ENCODE data around the gene ATP1A3.

ATP1A3 gene

DNA sequence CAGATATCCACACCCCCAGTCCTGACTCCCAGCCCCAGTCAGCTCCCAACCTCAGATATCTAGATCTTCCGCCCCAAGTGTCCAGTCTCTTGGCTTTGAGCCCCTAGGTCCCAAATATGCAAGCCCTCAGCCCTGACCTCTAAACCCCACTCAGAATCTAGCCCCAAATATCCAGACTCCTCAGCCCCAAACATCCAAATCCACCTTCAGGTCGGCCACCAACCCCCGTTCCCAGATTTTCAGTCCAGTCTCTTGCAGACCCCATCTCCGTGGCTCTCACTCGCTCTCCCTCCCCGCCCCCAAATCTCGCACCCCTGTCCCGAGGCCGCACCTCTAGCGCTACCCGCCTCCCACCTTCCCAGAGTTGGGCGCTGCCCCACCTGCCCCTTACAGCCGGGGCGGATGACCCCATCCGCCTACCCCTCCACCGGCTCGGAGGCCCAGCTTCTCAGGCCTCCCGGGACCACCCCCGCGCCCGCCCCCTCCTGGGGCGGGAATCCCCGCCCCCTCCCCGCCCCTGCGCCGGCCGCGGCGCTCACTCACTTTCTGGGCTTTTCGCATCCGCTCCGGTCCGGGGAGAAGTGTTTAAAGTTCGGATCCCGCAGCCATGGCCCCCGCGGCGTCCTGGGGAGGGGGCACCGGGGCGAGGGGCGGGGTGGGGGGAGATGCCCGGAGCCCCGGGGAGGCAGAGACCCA is 66.4 kb downstream of the ATP1A3 start:
- DNase-seq: no peak

DNA sequence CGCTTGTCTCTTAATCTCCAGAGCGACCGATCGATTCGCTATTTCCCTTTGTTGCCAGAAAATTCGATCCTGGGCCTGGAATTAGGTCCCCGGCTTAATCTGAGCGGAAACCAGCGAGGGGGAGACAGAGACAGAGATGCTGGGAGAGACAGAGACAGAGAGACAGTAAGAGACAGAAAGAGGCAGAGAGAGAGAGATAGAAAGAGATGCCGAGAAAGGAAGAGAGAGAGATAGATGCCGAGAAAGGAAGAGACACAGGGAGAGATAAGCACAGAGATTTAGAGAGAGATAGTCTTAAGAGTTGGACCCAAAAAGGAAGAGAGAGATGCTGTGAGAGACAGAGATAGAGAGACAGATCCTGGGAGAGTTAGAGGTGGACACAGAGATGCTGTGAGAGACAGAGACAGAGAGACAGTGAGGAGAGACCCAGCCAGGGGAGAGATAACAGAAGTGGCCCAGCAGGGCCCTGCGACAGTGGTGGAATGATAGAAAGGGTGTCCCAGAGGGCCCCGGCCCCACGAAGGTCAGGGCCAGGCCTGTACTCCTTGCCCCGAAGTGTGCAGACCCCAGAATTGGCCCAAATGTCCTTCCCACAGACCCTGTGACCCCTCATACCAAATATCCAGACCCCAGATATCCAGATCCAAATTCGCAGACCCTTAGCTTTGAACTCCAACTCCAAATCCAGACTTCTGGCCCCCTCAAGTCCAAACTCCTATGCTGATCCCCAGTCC is 67.1 kb downstream of the ATP1A3 start:
- DNase-seq: no peak

DNA sequence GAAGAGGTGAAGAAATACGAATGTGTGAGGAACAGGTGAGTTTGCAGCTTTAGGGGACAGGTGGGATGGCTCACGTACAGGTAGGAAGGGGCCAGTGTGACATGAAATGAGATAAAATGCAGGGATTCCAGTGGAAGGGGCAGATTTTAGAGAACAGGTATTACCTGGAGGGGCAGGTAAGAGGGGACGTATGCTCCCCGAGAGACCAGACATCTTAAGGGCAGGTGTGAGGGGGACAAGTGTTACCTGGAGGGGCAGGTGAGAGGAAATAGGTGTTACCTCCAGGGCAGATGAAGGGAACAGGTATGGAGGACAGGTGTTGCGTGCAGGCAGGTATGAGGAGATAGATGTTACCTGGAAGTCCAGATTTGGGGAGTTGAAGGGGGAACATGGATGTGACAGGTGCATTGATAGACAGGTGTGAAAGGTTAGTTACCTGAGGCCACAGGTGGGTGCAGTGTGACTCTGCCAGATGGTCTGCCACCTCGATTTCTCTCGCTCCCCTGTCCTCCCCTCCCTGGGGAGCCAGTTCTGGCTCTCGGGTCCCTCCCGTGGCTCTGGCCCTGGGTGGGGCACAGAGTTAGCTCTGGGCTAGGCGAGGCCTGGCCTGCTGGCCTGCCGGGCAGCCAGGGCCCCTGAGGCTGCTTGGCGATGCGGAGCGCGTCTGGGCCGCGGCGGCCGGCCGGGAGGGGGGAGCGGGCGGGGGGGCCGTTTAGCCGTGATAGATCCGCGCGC is 67.8 kb downstream of the ATP1A3 start:
- no peak for DNase-seq

DNA sequence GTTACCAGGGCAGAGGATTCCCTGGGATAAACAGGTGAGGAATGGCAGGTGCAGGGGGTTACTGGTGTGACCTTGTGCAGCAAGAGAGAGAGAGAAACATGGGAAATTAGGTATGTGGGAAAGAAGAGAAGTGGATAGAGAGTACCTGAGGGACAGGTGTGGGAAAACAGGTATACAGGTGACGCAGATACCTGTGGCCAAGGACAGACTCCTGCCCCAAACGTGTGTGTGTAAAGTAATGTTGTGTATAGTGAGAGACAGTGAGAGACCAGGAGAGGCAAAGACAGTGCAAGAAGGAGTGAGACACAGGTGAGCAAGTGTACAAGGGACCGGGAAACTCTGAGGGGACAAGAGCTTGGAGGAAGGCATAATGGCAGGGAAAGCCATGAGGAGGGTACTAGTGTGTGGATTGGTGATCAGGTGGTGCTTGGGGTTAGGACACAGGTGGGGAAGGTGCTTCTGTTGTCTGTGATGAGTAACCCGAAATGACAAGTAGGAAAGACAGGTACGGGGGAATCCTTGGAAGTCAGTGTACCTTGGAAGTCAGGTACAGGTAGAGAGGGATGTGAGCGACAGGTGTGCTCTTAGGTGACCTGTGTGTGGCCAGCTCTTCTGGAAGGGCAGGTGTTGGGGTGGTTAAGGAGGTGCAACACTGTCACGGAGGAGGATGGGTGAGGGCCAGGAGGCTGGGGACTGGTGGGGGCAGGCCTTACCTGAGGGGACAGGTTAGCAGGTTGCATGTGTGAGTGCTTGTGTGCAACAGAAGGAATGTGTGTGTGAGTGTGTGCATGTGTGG is 68.6 kb downstream of the ATP1A3 start:
- DNase-seq: no peak

DNA sequence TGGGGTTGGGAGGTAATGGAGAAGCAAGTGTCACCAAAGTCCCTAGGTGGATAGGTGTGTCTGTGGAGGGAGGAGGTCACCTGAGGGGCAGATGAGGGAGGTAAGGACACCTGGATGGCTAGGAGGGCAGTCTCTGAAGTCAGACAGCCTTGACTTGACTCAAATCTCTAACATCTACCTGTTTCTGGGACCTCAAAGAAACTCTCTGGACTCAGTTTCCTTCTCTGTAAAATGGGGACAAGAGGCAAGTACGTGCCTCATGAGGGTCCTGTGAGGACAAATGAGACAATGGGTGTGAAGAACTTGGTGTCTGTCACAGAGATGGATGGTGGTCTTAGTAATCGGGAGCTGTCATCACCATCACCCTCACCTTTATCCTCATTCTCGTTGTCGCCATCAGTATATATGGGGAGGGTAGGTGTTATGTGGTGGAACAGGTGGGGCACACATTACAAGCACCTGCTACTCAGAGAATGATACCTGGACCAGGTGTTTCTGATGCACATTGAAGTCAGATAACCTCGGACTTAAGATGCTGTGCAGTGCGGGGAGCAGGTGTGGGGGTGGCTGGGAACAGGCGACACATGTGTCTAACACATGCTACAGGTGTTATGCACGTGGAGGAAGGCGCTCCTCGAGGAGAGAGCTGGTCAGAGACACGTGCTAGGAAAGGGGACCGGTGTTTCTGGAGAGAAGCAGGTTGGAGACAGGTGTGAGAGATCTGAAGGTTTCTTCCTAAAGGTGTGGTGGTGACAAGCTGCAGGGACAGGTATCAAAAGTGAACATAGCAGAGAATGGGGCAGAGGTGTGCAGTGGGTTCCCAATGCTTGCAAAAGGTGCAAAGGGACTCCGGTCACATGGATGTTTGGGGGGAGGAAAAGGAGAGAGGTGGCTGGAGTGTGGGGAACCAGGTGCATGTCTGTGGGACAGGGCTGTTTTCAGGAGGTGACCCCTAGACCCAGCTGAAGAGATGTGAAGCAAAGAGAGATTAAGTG is 69.6 kb downstream of the ATP1A3 start:
- DNase-seq: no peak

DNA sequence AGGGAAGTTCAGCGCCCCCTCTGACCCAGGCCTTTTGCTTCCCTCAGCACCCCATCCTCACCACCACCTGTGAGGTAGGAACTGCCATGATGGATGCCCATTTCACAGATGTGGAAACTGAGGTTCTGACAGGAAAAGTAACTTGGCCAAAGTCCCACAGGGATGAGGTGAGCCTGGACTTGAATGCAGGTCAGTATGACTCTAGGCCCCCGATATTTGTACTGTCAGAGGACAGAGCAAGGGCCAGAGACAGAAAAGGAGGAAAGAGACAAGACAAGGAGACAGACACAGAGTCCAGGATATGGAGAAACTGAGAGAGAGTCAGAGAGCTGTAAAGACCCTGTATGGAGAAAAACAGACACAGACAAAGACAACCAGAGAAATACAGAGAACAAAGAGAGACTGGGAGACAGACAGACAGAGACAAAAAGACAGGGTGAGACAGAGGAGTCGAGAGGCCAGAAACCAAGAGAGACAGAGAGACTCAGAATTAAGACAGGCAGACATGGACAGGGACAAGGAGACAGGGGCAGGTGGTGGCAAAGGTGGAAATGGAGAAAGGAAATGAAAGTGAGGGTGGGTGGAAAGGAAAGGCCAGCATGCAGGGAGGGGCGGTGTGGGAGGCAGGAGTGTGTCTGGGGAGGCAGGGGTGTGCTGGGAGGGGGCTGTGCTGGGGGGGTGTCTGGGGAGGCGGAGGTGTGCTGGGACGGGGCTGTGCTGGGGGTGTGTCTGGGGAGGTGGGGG is 70.8 kb downstream of the ATP1A3 start:
- DNase-seq: no peak

DNA sequence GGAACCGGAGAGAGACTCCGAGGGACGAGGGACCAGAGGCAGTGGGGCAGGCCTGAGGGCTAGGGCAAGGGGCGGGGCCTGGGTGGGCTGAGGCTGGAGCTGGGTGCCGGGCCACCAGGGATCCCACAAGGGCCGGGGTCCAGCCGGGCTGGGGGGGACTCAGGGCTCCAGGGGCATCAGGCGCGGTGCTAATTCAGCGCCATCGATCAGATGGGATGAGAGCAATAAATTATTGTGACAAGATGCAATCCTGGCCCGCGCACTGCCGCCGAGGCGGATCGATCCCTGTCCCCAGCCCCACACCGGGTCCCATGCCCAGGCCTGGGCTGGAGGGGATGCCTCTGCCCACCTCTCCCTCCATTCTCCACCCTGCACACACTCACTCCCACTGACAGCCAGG is 71.4 kb downstream of the ATP1A3 start:
- no peak for DNase-seq

DNA sequence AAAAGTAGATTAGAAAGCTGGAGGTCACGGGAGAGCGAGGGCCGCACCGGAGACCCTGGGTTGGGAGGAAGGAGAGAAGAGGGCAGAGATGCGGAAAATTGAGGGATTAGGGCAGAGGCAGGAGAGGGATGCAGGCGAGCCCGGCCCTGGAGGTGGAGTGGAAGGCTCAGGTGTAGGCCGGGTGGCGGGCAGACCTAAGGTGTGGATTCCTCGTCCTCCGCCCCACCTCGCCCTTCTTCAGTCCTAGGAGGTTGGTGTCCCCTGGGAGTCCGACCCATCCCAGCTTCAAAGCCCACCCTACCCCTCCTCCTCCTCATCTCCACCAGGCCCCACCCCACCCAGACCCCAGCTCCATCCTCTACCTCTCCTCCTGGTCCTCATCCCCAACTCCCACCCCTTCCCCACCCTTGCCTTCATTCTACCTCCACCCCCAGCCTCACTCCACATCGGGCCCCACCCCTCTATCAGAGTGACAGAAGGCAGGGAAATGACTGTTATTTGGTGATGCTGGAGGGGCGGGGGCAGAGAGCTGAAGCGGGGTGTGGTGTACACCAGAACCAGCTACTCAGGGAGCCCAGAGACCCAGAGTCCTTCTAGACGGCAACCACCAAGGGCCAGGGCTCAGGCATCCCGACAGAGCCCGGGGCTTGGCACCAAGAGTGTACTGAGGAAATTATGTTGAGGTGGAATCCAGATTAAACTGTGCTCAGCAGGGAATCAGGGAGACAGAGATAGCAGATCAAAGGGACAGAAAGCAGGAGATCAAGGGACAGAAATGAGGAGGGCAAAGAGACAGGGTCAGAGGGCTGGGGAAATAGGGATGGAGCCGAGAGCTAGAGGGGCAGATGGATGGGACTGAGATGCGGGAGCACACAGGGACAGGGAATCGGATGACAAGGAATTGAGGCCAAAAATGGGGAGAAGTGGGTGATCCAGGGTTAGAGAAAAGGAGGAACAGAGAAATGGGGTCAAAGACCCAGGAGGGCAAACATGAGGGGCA is 72.2 kb downstream of the ATP1A3 start:
- no peak for DNase-seq

DNA sequence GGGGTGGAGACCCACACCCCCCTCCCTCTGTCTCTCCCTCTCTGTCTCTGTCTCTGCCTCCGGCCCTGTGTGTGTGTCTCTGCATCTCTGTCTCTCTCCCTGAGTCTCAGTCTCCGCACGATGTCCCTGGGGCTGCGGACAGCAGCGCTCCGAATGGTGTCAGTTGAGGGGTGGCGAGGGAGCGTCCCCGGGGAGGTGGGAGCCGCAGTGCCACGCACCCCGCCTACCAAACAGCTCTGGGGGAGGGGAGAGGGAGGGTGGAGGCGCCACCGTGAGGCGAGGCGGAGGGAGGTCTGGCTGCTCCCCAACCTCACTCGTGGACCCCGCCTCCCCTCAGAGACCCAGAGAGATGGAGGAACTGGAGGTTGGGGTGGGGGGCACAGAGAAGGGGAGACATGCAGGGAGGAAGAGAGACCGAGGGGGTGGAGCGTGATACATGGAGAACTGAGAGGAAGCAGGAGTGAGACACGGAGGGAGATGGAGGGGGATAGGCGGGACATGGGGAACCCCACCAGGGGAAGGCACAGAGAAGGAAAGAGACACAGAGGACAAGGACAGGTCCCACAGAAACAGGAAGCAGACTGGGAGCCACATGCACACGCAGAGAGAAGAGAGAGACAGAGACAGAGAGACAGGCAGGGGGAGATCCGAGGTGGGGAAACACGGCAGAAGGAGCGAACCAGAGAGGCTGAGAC is 73.0 kb downstream of the ATP1A3 start:
- no peak for DNase-seq

DNA sequence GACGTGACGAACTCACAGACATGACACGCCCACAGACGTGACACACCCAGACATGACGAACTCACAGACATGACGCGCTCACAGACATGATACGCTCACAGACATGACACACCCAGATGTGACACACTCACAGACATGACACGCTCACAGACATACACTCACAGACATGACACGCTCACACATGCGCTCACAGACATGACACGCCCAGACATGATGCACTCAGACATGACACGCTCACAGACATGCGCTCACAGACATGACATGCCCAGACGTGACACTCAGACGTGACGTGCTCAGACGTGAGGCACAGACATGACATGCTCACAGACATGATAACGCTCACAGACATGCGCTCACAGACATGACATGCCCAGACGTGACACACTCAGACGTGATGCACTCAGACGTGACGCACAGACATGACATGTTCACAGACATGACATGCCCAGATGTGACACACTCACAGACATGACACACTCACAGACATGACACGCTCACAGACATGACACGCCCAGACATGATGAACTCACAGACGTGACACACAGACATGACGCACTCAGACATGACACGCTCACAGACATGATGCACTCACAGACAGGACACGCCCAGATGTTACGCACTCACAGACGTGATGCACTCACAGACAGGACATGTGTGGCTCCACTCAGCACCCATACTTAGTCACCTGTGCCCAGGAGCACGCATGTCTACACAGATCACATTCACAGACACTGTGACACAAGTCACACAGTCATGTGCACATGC is 73.9 kb downstream of the ATP1A3 start:
- no peak for DNase-seq

DNA sequence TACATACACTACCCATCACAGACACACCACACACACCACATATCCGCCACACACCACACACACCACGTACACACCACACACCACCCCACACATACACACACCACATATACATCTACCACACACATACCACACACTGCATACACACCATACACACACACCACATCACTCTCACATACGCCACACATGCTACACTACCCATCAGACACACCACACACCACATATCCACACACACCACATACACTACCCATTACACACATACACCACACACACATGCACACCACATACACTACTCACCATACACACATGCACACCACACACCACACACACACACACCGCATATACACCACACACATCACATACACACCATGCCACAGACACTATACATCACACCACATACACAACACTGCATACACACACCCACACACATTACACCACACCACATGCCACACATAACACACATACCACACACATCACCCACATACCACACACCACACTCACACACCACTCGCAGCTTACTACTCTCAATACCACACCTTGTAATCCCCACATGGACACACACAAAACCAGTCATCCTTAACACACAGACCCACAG is 75.3 kb downstream of the ATP1A3 start:
- DNase-seq: no peak

DNA sequence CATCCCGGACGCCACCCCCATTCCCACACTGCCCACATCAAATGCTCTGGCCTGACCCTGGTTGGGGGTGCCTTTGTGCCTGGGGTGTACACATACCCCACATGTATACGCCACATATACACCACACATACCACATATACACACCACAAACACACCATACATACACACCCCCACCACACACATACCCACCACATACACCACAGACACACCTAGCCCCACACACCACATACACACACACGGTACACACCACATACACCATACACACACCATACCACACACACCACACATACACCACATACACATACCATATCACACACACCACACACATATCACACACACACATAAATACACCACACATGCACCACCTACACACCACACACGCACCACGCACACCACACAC is 75.9 kb downstream of the ATP1A3 start:
- no peak for DNase-seq

DNA sequence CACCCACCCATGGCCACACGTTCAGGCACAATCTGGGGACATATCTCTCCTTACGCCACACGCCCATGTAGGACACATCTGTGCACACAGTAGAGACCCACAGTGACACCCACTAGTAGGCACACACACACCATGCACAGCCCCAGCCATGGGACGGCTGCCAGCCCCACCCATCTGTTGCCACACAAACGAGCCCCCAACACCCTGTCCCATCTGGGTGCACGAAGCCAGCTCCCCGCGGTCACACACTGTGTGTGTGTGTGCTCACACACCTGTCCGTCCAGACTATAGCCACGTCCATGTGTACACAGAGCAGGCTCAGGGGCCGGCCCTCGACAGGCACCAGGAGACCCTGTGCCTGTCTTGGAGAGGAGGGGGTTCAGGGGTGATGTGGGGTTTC is 76.4 kb downstream of the ATP1A3 start:
- no peak for DNase-seq
